GM18498 (cell line): ENCODE results near the gene SUMO2.
"Not testable (repeated sequence)": the region's sequence is repeated elsewhere in the genome, so short reads cannot be mapped to it uniquely, and the experiment has no call there.

Source experiments
- ATAC-seq: cut with Tn5 transposase; IDR thresholded peaks from one replicate; pipeline ENCODE4 v1.9.1; 2021; ENCODE audit warnings: mild to moderate bottlenecking, moderate library complexity; ENCODE audit not compliant: unreplicated experiment

Gene SUMO2

GRCh38 chr17:75146592-75146991, 36.2 kb downstream of the SUMO2 start:
- no peak for ATAC-seq

GRCh38 chr17:75144816-75145512, 37.8 kb downstream of the SUMO2 start:
- ATAC-seq: no peak

GRCh38 chr17:75142236-75142971, 40.4 kb downstream of the SUMO2 start:
- no peak for ATAC-seq

GRCh38 chr17:75138519-75138918, 44.2 kb downstream of the SUMO2 start:
- ATAC-seq: no peak

GRCh38 chr17:75137762-75138161, 45.0 kb downstream of the SUMO2 start:
- not testable (repeated sequence) for ATAC-seq

- ATAC-seq: no peak
Observed at GRCh38 chr17:75135946-75136345, 46.8 kb downstream of the SUMO2 start.

GRCh38 chr17:75135452-75135851, 47.3 kb downstream of the SUMO2 start:
- no peak for ATAC-seq

- not testable (repeated sequence) for ATAC-seq
Observed at GRCh38 chr17:75133607-75134347, 49.0 kb downstream of the SUMO2 start.

GRCh38 chr17:75133001-75133400, 49.8 kb downstream of the SUMO2 start:
- no peak for ATAC-seq

- ATAC-seq: not testable (repeated sequence)
Observed at GRCh38 chr17:75132018-75133000, 50.5 kb downstream of the SUMO2 start.

- peak; percentile 85 for ATAC-seq
Observed at GRCh38 chr17:75131278-75132017, 51.3 kb downstream of the SUMO2 start, which contains the start of gene NT5C. Gene NT5C (minus strand): TSS chr17:75131742. CDS start chr17:75131707, 35 bp downstream.

GRCh38 chr17:75130632-75131277, 52.0 kb downstream of the SUMO2 start:
- peak; percentile 23 for ATAC-seq

- ATAC-seq: no peak
Observed at GRCh38 chr17:75130059-75130631, 52.6 kb downstream of the SUMO2 start.

GRCh38 chr17:75129576-75129975, 53.2 kb downstream of the SUMO2 start:
- no peak for ATAC-seq

GRCh38 chr17:75128694-75129505, 53.9 kb downstream of the SUMO2 start:
- ATAC-seq: no peak

GRCh38 chr17:75127936-75128335, 54.8 kb downstream of the SUMO2 start:
- ATAC-seq: not testable (repeated sequence)

- no peak for ATAC-seq
Observed at GRCh38 chr17:75126954-75127353, 55.8 kb downstream of the SUMO2 start.

GRCh38 chr17:75125984-75126383, 56.8 kb downstream of the SUMO2 start:
- ATAC-seq: no peak
